Choroid plexus epithelial cell (primary cell): Measurements from ENCODE around the gene U2AF1L4.

ENCODE experiments used
- DNase-seq: peaks from one replicate; pipeline ENCODE4 v3.0.0-alpha.2; 2010; ENCODE audit warnings: low read depth
- H3K4me3 ChIP-seq: 2 replicates; pipeline ENCODE4 v1.5.1; 2011; ENCODE audit warnings: low read depth, mild to moderate bottlenecking, control low read depth, low read length, moderate library complexity
- CTCF ChIP-seq: conservative IDR thresholded peaks from 2 replicates; pipeline ENCODE4 v1.5.1; 2011; ENCODE audit warnings: low read depth, mild to moderate bottlenecking, control low read depth, inconsistent platforms, low read length, moderate library complexity

The U2AF1L4 gene

GRCh38 chr19:35784503-35785338 lies 39.5 kb upstream of the U2AF1L4 start:
- no peak overlapping the region for H3K4me3 ChIP-seq
- no peak for DNase-seq
- no peak for TF ChIP-seq CTCF

DNA sequence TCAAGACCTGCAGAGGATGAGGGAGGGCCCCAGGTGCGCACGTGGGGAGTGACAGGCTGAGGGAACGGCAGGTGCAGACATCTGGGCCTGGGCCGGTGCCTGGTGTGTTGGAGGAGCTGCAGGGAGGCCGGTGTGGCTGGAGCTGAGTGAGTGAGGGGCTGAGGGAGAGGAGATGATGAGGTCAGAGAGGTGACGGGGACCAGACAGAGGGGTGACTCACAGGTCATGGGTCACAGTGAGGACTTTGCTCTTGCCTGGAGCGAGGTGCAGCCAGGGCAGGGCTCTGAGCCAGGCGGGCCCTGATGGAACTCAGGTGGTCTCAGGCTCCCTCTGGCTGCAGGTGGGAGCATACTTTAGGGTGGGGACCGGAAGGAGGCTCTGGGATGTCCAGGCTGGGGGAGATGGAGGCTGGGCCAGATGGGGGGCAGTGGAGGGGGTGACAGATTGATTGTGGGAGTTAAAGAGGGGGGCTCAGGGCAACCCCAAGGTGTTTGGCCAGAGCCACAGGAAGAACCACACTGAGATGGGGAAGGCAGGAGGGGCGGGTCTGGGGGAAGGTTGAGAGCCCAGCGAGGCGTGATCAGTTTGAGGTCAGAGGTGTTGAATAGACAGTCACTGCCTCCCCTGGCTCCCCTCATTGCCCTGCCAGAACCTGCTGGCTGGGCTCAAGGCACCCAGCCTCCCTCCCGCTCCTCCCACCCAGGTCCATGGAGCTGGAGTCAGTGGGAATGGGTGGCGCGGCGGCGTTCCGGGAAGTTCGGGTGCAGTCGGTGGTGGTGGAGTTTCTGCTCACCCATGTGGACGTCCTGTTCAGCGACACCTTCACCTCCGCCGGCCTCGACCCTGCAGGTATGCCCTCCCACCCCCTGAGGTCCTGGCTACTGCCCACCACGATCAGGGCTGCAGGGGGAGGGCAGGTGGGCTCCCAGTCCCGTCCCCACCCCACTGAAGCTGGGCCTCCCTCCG lies 38.5 kb upstream of the U2AF1L4 start:
- TF ChIP-seq CTCF: no peak
- no peak overlapping the region for H3K4me3 ChIP-seq

GRCh38 chr19:35782589-35782988 lies 37.4 kb upstream of the U2AF1L4 start:
- no peak for TF ChIP-seq CTCF
- no peak for DNase-seq
- H3K4me3 ChIP-seq: no peak overlapping the region

More for the DNA sequence above, 38.5 kb upstream of the U2AF1L4 start:
- no peak for DNase-seq

DNA sequence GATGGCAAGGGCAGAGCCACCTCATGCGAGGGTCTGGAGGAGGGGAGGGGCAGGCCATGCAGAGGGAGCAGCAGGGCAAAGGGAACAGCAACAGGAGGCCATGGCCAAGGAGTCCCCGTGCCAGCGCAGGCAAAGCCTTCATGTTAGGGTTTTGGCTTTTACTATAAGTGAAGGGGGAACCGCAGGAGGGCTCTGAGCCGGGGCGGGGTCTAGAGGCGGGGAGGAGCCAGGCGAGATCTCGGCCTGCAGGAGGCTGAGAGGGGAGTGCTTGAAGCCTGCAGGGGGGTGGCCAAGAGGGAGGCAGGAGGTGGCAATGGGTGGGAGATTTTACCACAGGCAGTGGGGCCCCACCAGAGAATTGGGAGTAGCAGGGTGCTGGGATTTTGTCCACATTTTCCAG lies 36.4 kb upstream of the U2AF1L4 start:
- H3K4me3 ChIP-seq: no peak overlapping the region
- TF ChIP-seq CTCF: no peak
- no peak for DNase-seq

DNA sequence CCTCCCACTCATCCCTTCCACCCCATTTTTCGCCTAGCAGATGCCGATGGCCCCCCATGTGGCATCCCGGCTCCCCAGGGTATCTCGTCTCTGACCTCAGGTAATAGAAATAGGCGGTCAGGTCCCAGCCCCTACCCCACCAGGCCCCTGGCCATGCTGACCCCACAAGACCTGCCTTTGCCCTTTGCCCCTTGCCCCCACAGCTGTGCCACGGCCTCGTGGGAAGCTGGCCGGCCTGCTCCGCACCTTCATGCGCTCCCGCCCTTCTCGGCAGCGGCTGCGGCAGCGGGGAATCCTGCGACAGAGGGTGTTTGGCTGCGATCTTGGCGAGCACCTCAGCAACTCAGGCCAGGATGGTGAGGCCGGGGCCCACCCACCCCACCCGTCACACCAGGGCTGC lies 35.5 kb upstream of the U2AF1L4 start:
- DNase-seq: no peak
- H3K4me3 ChIP-seq: no peak overlapping the region
- no peak for TF ChIP-seq CTCF

DNA sequence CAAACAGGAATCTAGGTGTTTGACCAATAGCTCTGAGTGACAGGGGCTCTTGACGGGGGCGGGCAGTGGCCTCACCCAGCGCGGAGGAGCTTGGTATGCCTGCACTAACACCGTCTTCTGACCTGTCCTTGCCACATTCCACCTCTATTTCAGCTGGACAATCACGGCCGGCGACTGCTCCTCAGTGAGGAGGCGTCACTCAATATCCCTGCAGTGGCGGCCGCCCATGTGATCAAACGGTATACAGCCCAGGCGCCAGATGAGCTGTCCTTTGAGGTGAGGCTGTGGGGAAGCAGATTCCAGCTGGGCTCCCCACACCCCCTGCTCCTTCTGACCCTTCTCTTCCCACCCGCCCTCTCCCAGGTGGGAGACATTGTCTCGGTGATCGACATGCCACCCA lies 34.8 kb upstream of the U2AF1L4 start:
- TF ChIP-seq CTCF: no peak
- no peak overlapping the region for H3K4me3 ChIP-seq
- DNase-seq: no peak
